HepG2 (cell line): ENCODE data around the gene PIK3C2B. TPM values are rescaled to one million over a fixed set of nuclear protein-coding genes. Genes with fewer than 3 reads are reported as not detected.

ENCODE experiments used
- ATF7 ChIP-seq, 2 experiments: fragments of 450-650 bp in 1 of 2; sonication (generic) in 1 of 2; formaldehyde crosslinking in 1 of 2; IDR thresholded peaks; 2 replicates each; pipeline versions ENCODE4 v1.4.0 to v1.6.1; 2016 to 2020; ENCODE audit warnings: antibody characterized with exemption in 1 of 2, mild to moderate bottlenecking in 1 of 2, missing genetic modification reagents in 1 of 2
- CCAR2 ChIP-seq: fragments of 200-400 bp; formaldehyde crosslinking; optimal IDR thresholded peaks from 2 replicates; pipeline ENCODE3; 2018; ENCODE audit warnings: low read depth, mild to moderate bottlenecking, low read length, moderate library complexity
- EP300 ChIP-seq, 3 experiments: sonication (generic) in 1 of 3; formaldehyde crosslinking in 1 of 3; IDR thresholded peaks; 2 replicates each; pipeline versions ENCODE4 v1.5.1 to v1.6.1; 2011 to 2020; ENCODE audit warnings: low read depth in 2 of 3, low read length in 2 of 3, borderline replicate concordance in 1 of 3, improper control_type of control experiment in 1 of 3, mild to moderate bottlenecking in 1 of 3, missing genetic modification reagents in 1 of 3, moderate library complexity in 1 of 3
- EZH2 ChIP-seq: conservative IDR thresholded peaks from 2 replicates; pipeline ENCODE4 v1.6.1; 2012; ENCODE audit warnings: mild to moderate bottlenecking, low read depth, low read length, moderate library complexity
- FOSL2 ChIP-seq: sonication (generic); formaldehyde crosslinking; IDR thresholded peaks from 2 replicates; pipeline ENCODE4 v1.4.0; 2020; ENCODE audit warnings: missing genetic modification reagents
- HHEX ChIP-seq: IDR thresholded peaks from 2 replicates; pipeline ENCODE4 v1.6.1; 2016; ENCODE audit warnings: control low read depth
- HMG20B ChIP-seq: conservative IDR thresholded peaks from 2 replicates; pipeline ENCODE4 v1.6.1; 2016; ENCODE audit warnings: missing genetic modification reagents, missing compliant biosample characterization
- ISL2 ChIP-seq: sonication (generic); formaldehyde crosslinking; IDR thresholded peaks from 2 replicates; pipeline ENCODE4 v1.5.0; 2020; ENCODE audit warnings: missing genetic modification reagents
- JUN ChIP-seq: sonication (generic); formaldehyde crosslinking; IDR thresholded peaks from 2 replicates; pipeline ENCODE4 v1.4.0; 2020; ENCODE audit warnings: mild to moderate bottlenecking, missing genetic modification reagents
- JUND ChIP-seq: sonication (generic); formaldehyde crosslinking; IDR thresholded peaks from 2 replicates; pipeline ENCODE4 v1.8.0; 2022; ENCODE audit warnings: mild to moderate bottlenecking, missing genetic modification reagents
- KLF6 ChIP-seq: IDR thresholded peaks from 2 replicates; pipeline ENCODE4 v1.8.0; 2016; ENCODE audit warnings: missing biosample characterization, missing genetic modification reagents
- MED8 ChIP-seq: sonication (generic); formaldehyde crosslinking; IDR thresholded peaks from 2 replicates; pipeline ENCODE4 v1.8.1; 2023; ENCODE audit warnings: mild to moderate bottlenecking, missing genetic modification reagents; ENCODE audit not compliant: insufficient replicate concordance
- NKX3-1 ChIP-seq: sonication (generic); formaldehyde crosslinking; IDR thresholded peaks from 2 replicates; pipeline ENCODE4 v1.5.0; 2020; ENCODE audit warnings: missing genetic modification reagents
- PHF21A ChIP-seq: sonication (generic); formaldehyde crosslinking; IDR thresholded peaks from 2 replicates; pipeline ENCODE4 v1.5.0; 2020; ENCODE audit warnings: mild to moderate bottlenecking, missing genetic modification reagents
- PHF5A ChIP-seq: IDR thresholded peaks from one replicate; pipeline ENCODE4 v1.6.1; 2018; ENCODE audit warnings: low read depth, missing genetic modification reagents; ENCODE audit not compliant: unreplicated experiment
- SRSF9 ChIP-seq: fragments of 200-400 bp; formaldehyde crosslinking; IDR thresholded peaks from 2 replicates; pipeline ENCODE4 v1.6.1; 2018; ENCODE audit warnings: borderline replicate concordance, mild to moderate bottlenecking, low read depth, low read length; ENCODE audit not compliant: insufficient read depth, poor library complexity, severe bottlenecking
- TBL1XR1 ChIP-seq: fragments of 150-350 bp; IDR thresholded peaks from 2 replicates; pipeline ENCODE4 v1.6.1; 2014; ENCODE audit warnings: borderline replicate concordance, low read length; ENCODE audit not compliant: partially characterized antibody
- TCF7L2 ChIP-seq: IDR thresholded peaks from 2 replicates; pipeline ENCODE4 v1.6.1; 2011; ENCODE audit warnings: mild to moderate bottlenecking, low read depth, low read length, moderate library complexity
- TMF1 ChIP-seq: sonication (generic); formaldehyde crosslinking; IDR thresholded peaks from 2 replicates; pipeline ENCODE4 v1.8.1; 2022; ENCODE audit warnings: low read depth, missing genetic modification reagents
- YY1 ChIP-seq: IDR thresholded peaks from 2 replicates; pipeline ENCODE4 v1.6.1; 2011; ENCODE audit warnings: low read length, low read depth, moderate library complexity, mild to moderate bottlenecking; ENCODE audit not compliant: insufficient read depth, insufficient replicate concordance
- ZEB1 ChIP-seq: IDR thresholded peaks from 2 replicates; pipeline ENCODE4 v1.6.1; 2012; ENCODE audit warnings: mild to moderate bottlenecking, low read depth, inconsistent platforms; ENCODE audit not compliant: insufficient replicate concordance
- ZFP62 ChIP-seq: sonication (generic); formaldehyde crosslinking; IDR thresholded peaks from 2 replicates; pipeline ENCODE4 v1.4.0; 2020; ENCODE audit warnings: missing genetic modification reagents
- ZIK1 ChIP-seq: sonication (generic); formaldehyde crosslinking; IDR thresholded peaks from 2 replicates; pipeline ENCODE4 v1.5.0; 2020; ENCODE audit warnings: mild to moderate bottlenecking, low read depth, missing genetic modification reagents, borderline replicate concordance
- ZNF234 ChIP-seq: sonication (generic); formaldehyde crosslinking; conservative IDR thresholded peaks from 2 replicates; pipeline ENCODE4 v1.5.1; 2020; ENCODE audit warnings: mild to moderate bottlenecking, missing genetic modification reagents
- ZNF256 ChIP-seq: sonication (generic); formaldehyde crosslinking; conservative IDR thresholded peaks from 2 replicates; pipeline ENCODE4 v1.4.0; 2020; ENCODE audit warnings: missing genetic modification reagents
- ZNF260 ChIP-seq: sonication (generic); formaldehyde crosslinking; IDR thresholded peaks from 2 replicates; pipeline ENCODE4 v1.4.0; 2020; ENCODE audit warnings: missing genetic modification reagents, low read depth, mild to moderate bottlenecking, borderline replicate concordance
- ZNF275 ChIP-seq: sonication (generic); formaldehyde crosslinking; IDR thresholded peaks from 2 replicates; pipeline ENCODE4 v1.8.0; 2022; ENCODE audit warnings: missing genetic modification reagents, mild to moderate bottlenecking, inconsistent platforms, borderline replicate concordance
- ZNF547 ChIP-seq: sonication (generic); formaldehyde crosslinking; IDR thresholded peaks from 2 replicates; pipeline ENCODE4 v1.5.1; 2020; ENCODE audit warnings: mild to moderate bottlenecking, missing genetic modification reagents
- ZNF703 ChIP-seq: sonication (generic); formaldehyde crosslinking; IDR thresholded peaks from 2 replicates; pipeline ENCODE4 v1.5.1; 2020; ENCODE audit warnings: missing genetic modification reagents, mild to moderate bottlenecking, moderate library complexity, borderline replicate concordance
- polyA plus RNA-seq, 8 experiments: library from polyadenylated mRNA; depleted of rRNA in 3 of 8; stranded (reverse) in 7 of 8; unstranded in 1 of 8; fragments of >200 nt; fragmentation: Illumina TruSeq in 4 of 8; extraction: Trizol in 4 of 8; gene quantifications; 2 replicates each; pipeline versions ENCODE4 v1.2.1 to v1.2.3, GENCODE V29; 2011 to 2016; ENCODE audit warnings: low read depth in 4 of 8, missing spikeins in 1 of 8, mixed read lengths in 1 of 8; ENCODE audit not compliant: insufficient read depth in 1 of 8
- total RNA-seq, 5 experiments: library from RNA; depleted of rRNA; stranded (reverse); fragments of >200 nt; fragmentation: Illumina TruSeq; extraction: Trizol; gene quantifications; 2 replicates each; pipeline ENCODE4 v1.2.3, GENCODE V29; 2016; ENCODE audit warnings: low read depth in 1 of 5

Gene PIK3C2B
- total and polyA plus RNA-seq, 2 of the 13 experiments (the other 11 are each of a cell fraction or from before 2014, with no cell fraction given) = 3.4 to 4.5 TPM

- TF ChIP-seq ATF7 (IDR thresholded peaks at IDR 0.05) = peak; percentile 93
- TF ChIP-seq ATF7 (CRISPR knock-in tag; IDR thresholded peaks at IDR 0.05) = peak; percentile 60; the same call in 1 of the 2 replicates
- no peak; the same call in 1 of the 2 replicates for TF ChIP-seq ZNF234
- no peak for TF ChIP-seq ZNF703 (CRISPR knock-in tag)
- peak; percentile 70 for TF ChIP-seq FOSL2 (CRISPR knock-in tag)
- no peak for TF ChIP-seq ZIK1 (CRISPR knock-in tag)
- TF ChIP-seq PHF5A (CRISPR knock-in tag) = peak; percentile 92
- TF ChIP-seq EP300 (IDR thresholded peaks at IDR 0.05; ENCODE audit: low read depth in 2 of 2, low read length in 2 of 2) = peak in 1 of 2 experiments; percentile 37; a peak in 1 of 4 replicates
- TF ChIP-seq EP300 (CRISPR knock-in tag; IDR thresholded peaks at IDR 0.05; ENCODE audit: borderline replicate concordance) = 0 out of 2 replicates have a peak, but pooled peaks have one; percentile 14
- no peak for TF ChIP-seq TCF7L2
- TF ChIP-seq NKX3-1 = no peak
- no peak for TF ChIP-seq ZNF256 (CRISPR knock-in tag)
- peak; percentile 81 for TF ChIP-seq JUND (CRISPR knock-in tag)
- TF ChIP-seq ZEB1 = no peak
- no peak for TF ChIP-seq SRSF9
- no peak for TF ChIP-seq KLF6 (CRISPR knock-in tag)
- peak; percentile 51; the same call in 1 of the 2 replicates for TF ChIP-seq ISL2 (CRISPR knock-in tag)
- no peak for TF ChIP-seq CCAR2
- no peak for TF ChIP-seq HHEX (CRISPR knock-in tag)
- TF ChIP-seq EZH2 = no peak
- no peak for TF ChIP-seq ZFP62
- peak; percentile 53; the same call in 1 of the 2 replicates for TF ChIP-seq HMG20B (CRISPR knock-in tag)
- no peak for TF ChIP-seq TMF1 (CRISPR knock-in tag)
- TF ChIP-seq TBL1XR1 = peak; percentile 68
- TF ChIP-seq JUN = 0 out of 2 replicates have a peak, but pooled peaks have one; percentile 51
- TF ChIP-seq ZNF275 (CRISPR knock-in tag) = no peak
- 0 out of 2 replicates have a peak, but pooled peaks have one; percentile 21 for TF ChIP-seq PHF21A (CRISPR knock-in tag)
- no peak for TF ChIP-seq YY1
- 0 out of 2 replicates have a peak, but pooled peaks have one; percentile 31 for TF ChIP-seq ZNF547 (CRISPR knock-in tag)
- TF ChIP-seq ZNF260 (CRISPR knock-in tag) = no peak
- TF ChIP-seq MED8 (CRISPR knock-in tag) = no peak
These were observed 12.3 kb upstream of the PIK3C2B start (continued) for GRCh38 chr1:204506969-204507316.
